ENCODE results near the gene GPX8. TPM values are rescaled to one million over a fixed set of nuclear protein-coding genes. Genes with fewer than 3 reads are reported as not detected.

The GPX8 gene
- total RNA-seq, 1 donor from 2014 or later = 59.0 TPM

- Histone ChIP-seq H3K4me3 (ENCODE audit: low read depth, low read length) (no peak overlapping the region), H3K36me3 (ENCODE audit: control insufficient read depth, insufficient read depth, low read length) (no peaks in the 10 kb centered on the region), H3K27me3 (ENCODE audit: control insufficient read depth, insufficient read depth, low read length) (peaks cover 2% of the 10 kb centered on the region)
- TF ChIP-seq, protein P1, sequence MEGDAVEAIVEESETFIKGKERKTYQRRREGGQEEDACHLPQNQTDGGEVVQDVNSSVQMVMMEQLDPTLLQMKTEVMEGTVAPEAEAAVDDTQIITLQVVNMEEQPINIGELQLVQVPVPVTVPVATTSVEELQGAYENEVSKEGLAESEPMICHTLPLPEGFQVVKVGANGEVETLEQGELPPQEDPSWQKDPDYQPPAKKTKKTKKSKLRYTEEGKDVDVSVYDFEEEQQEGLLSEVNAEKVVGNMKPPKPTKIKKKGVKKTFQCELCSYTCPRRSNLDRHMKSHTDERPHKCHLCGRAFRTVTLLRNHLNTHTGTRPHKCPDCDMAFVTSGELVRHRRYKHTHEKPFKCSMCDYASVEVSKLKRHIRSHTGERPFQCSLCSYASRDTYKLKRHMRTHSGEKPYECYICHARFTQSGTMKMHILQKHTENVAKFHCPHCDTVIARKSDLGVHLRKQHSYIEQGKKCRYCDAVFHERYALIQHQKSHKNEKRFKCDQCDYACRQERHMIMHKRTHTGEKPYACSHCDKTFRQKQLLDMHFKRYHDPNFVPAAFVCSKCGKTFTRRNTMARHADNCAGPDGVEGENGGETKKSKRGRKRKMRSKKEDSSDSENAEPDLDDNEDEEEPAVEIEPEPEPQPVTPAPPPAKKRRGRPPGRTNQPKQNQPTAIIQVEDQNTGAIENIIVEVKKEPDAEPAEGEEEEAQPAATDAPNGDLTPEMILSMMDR (IDR thresholded peaks at IDR 0.05; ENCODE audit: insufficient read depth, low read length, poor library complexity, severe bottlenecking) = no peak
- no peak for DNase-seq (ENCODE audit: low read depth)
Observed at GRCh38 chr5:55146080-55146479, 13.9 kb upstream of the GPX8 start.

- TF ChIP-seq, protein P1 (IDR thresholded peaks at IDR 0.05; ENCODE audit: insufficient read depth, low read length, poor library complexity, severe bottlenecking) = peak; percentile 93
- peaks cover 2% of the 10 kb centered on the region for H3K27me3 ChIP-seq (ENCODE audit: control insufficient read depth, insufficient read depth, low read length)
Observed at GRCh38 chr5:55146543-55147151, 13.3 kb upstream of the GPX8 start.

GRCh38 chr5:55149308-55149795, 10.6 kb upstream of the GPX8 start:
- no peak for DNase-seq (ENCODE audit: low read depth)
- TF ChIP-seq, protein P1 (IDR thresholded peaks at IDR 0.05; ENCODE audit: insufficient read depth, low read length, poor library complexity, severe bottlenecking) = no peak
- Histone ChIP-seq H3K4me3 (ENCODE audit: low read depth, low read length) (no peak overlapping the region), H3K27me3 (ENCODE audit: control insufficient read depth, insufficient read depth, low read length) (peaks cover 2% of the 10 kb centered on the region), H3K36me3 (ENCODE audit: control insufficient read depth, insufficient read depth, low read length) (no peaks in the 10 kb centered on the region)

More at GRCh38 chr5:55146543-55147151, 13.3 kb upstream of the GPX8 start:
- Histone ChIP-seq H3K4me3 (ENCODE audit: low read depth, low read length) (no peak overlapping the region), H3K36me3 (ENCODE audit: control insufficient read depth, insufficient read depth, low read length) (no peaks in the 10 kb centered on the region)
- DNase-seq (ENCODE audit: low read depth) = peak; percentile 53

DNA sequence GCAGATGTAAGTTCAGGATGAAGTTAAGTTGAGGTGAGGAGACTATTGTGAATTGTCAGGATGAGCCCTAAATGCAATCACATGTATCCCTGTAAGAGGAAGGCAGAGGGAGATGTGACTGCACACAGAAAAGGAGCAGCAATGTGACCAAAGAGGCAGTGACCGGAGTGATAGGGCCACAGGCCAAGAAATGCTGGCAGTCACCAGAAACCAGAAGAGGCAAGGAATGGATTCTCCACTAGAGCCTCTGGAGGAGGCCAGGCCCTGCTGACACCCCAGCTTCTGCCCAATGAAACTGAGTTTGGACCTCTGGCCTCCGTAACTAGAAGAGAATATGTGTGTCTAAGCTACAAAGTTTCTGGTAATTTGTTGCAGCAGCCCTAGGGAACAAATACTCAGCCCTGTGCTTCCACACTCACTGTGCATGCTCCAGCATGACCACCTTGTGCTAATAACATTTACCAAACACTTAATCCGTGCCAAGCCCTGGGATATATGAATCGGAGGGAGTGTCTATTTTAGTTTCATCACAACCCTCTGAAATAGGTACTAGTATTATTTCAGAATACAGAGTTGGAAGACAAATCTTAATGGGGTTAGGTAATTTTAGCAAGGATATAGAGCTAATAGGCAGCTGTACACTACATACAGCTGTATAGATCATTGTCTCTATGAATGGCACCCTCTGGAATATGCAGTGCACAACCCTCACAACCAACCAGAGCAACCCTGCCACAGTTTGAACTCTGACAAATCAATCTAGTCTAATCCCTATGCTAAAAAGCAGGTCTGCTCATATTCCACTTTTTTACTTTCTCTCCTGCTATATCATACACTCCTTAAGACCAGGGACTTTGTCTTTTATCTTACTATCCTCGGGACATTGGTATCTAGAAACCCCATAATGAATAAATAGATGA, 7.8 kb upstream of the GPX8 start:
- TF ChIP-seq, protein P1 (IDR thresholded peaks at IDR 0.05; ENCODE audit: insufficient read depth, low read length, poor library complexity, severe bottlenecking) = no peak
- Histone ChIP-seq H3K27me3 (ENCODE audit: control insufficient read depth, insufficient read depth, low read length) (no peaks in the 10 kb centered on the region), H3K4me3 (ENCODE audit: low read depth, low read length) (no peak overlapping the region), H3K36me3 (ENCODE audit: control insufficient read depth, insufficient read depth, low read length) (no peaks in the 10 kb centered on the region)
- no peak for DNase-seq (ENCODE audit: low read depth)

DNA sequence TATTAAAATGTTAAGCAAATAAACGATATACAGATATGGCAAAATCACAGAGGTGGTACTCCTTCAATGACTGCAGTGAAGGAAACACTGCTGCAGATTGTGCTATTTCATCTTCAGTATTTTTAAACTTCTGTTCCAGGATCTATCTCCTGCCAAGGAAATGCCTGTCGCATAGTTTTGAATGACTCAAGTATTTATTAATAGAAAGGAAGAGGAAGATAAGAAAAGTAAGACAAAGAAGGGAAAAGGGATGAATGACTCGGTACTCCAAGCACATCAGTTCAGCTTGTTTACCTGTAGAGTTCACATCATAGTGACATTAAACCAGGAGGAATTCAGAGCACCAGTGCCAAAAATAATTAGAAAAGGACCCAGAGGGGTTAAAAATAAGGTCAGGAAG, 5.1 kb upstream of the GPX8 start:
- TF ChIP-seq, protein P1 (IDR thresholded peaks at IDR 0.05; ENCODE audit: insufficient read depth, low read length, poor library complexity, severe bottlenecking) = no peak

More for the DNA sequence above, 5.1 kb upstream of the GPX8 start:
- Histone ChIP-seq H3K36me3 (ENCODE audit: control insufficient read depth, insufficient read depth, low read length) (no peaks in the 10 kb centered on the region), H3K27me3 (ENCODE audit: control insufficient read depth, insufficient read depth, low read length) (no peaks in the 10 kb centered on the region), H3K4me3 (ENCODE audit: low read depth, low read length) (no peak overlapping the region)
- no peak for DNase-seq (ENCODE audit: low read depth)

Data from kidney epithelial cell (primary cell).